DMS153 treated with DMSO at 0.1 percent for 48 hours (cell line): ENCODE data around the gene TPST2.
"Not testable (repeated sequence)": the region's sequence is repeated elsewhere in the genome, so short reads cannot be mapped to it uniquely, and the experiment has no call there.

Experiments used
- DNase-seq: peaks from one replicate; lab custom pipeline; 2025; ENCODE audit not compliant: unreplicated experiment; lab: John Stamatoyannopoulos, UW

The TPST2 gene

DNA sequence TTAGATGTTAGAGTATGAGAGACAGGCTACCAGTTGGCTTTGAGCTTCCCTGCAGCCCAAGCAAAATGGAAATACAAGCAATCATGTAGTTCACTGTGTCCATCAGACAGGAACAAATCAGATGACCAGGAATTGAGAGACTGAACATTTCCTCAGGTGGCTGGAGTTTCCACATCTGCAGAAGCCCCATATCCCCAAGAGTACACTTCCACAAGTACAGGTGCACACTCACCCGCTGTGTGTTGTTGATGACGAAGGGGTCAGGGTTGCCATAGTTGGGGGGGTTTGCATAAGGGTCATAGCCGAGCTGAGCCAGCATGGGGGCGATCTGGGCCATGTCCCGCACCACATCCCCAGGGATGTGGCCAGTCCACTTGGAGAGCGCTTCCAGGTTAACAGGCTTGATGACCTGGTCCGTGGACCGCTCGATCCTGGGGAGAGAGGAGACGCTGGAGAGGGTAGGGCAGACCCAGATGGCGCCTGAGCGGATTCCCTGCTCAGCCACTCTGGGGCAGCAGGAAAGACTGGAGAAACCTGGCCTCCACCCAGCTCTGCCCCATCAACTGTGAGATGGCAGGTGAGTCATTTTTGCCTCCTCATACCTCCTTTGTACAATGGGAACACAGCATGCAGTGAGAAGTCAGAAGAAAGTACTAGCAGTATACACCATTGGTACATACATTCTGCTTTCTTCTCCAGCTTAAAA lies 53.7 kb downstream of the TPST2 start:
- no peak for DNase-seq

DNA sequence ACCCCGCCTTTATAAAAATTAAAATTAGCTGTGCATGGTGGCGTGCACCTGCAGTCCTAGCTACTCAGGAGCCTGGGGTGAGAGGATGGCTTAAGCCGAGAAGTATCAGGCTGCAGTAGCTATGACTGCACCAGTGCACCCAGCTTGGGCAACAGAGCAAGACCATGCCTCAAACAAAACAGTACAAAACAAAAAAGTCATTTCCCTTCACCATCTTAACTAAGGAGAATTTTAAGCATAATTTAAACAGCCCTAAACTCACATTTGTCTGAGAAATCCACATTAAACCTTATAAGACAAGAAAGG lies 54.4 kb downstream of the TPST2 start:
- DNase-seq, result no peak

DNA sequence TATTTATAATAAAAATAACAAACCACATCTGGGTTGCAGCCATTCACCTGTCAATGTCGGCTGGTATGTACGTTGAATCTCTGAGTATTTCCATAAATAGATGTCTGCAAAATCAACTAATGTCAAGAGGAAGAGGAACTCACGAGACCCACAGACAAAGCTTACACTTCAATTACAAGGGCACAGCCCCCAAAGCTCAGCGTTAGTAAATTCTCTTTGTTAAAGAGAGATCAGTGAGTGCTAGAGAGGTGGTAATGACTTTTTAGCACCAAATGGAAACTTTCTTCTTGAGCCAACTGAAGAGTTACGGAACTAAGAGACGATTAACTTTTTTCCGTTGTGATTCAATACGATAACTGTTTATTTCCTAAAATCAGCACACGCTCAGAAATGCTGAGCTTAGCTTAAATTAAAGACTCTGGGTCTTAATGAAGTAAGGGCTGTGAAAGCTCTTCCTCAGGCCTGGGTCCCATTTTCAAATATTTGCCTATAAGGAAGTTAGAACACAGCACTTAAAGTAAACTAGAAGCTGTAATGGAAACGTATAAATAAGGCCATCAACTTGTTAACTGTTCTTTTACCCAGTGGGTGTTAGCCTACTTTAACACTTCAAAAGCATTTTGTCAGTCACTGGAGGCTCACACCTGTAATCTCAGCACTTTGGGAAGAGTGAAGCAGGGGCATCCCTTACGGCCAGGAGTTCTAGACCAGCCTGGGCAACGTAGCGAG lies 54.9 kb downstream of the TPST2 start:
- DNase-seq, result no peak

- DNase-seq, result no peak
Observed at GRCh38 chr22:26534171-26534855, 55.6 kb downstream of the TPST2 start.

DNA sequence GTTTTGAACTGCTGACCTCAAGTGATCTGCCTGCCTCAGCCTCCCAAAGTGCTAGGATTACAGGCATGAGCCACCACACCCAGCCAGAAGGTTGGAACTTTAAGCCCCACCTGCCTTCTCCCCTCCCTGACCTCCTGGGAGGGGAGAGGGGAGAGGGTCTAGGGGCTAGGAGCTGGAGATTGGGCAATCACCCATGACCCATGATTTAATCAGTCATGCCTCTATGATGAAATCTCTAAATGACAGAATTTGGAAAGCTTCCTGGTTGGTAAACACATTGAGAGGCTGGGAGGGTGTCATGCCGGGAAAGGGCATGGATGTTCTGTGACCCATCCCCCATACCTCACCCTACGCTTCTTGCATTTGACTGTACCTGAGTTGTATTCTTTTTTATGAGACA lies 60.6 kb downstream of the TPST2 start:
- peak; percentile 9 for DNase-seq

GRCh38 chr22:26528518-26528917 lies 61.4 kb downstream of the TPST2 start:
- not testable (repeated sequence) for DNase-seq

DNA sequence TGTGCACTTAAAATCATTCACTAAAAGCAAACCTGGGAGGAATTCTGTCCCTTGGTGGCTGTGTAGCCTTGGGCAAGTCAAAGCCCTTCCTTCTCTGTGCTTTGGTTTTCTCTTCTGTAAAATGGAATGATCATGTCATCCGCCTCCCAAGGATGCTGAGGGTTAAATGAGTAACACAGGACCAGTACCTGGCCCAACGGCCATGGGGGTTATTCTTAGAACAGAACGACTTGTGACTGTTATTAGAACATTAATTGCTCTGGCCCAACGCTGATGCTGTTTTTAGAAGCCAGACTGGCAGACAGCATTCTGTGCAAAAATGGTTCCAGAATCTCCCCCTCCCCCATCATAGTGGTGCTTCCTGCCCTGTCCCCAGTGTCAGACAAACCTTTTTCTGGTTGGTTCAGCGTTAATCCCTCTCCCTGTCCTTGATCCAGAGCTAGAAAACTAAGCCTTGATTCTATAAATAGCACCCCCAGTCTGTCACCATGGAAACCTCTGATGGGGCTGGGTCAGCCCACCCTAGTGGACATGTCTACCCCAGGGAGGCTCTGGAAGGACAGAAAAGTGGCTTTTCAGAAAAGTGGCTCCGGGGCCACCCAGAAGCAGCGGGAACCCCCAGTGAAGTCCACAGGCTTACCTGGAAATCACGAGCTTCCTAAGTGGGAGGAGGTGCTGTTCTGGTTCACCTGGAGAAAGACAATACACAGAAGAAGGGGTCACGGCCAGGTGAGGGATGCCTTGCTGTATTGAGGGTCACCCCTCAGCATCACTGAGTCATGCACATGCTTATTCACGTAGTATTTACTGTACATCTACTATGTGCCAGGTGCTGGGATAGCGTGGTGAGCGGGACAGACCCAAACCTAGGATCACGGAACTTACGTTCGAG lies 62.1 kb downstream of the TPST2 start:
- no peak for DNase-seq

GRCh38 chr22:26527167-26527566 lies 62.8 kb downstream of the TPST2 start:
- no peak for DNase-seq

GRCh38 chr22:26525946-26526564 lies 63.9 kb downstream of the TPST2 start:
- DNase-seq, result no peak

DNA sequence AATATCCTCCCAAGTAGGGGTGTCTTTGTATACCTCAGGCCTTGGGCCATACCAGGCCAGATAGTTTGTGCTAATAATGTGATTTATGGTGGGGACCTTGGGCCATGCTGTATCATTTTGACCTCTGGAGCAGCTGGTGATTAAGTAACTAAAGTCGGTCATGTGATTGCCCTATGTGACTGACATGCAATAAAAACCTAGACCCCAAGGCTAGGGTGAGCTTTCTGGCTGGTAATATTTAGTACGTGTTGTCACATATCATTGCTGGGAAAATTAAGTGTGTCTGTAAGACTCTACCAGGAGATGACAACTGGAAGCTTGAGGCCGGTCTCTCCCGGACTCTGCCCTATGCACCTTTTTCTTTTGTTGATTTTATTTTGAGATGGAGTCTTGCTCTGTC lies 65.1 kb downstream of the TPST2 start:
- DNase-seq, result no peak

- DNase-seq, result no peak
Observed at GRCh38 chr22:26522592-26522991, 67.3 kb downstream of the TPST2 start.

DNA sequence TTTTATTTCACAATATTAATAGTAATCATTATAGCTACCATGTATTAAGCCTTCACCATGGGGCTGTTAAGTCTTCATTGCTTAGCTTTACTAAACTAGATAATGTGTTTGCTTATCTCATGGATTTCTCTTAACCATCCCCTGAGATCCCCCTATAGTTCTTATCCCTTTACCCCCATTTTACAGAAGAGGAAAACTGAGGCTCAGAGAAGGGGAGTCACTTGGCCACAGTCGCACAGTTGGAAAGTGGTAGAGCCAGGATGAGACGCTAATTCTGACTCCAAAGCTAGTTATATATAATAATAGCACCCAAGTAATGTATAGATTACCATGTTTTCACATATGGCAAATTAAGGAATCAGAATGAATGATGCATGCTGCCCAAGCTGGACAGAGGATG lies 67.9 kb downstream of the TPST2 start:
- DNase-seq, result no peak

DNA sequence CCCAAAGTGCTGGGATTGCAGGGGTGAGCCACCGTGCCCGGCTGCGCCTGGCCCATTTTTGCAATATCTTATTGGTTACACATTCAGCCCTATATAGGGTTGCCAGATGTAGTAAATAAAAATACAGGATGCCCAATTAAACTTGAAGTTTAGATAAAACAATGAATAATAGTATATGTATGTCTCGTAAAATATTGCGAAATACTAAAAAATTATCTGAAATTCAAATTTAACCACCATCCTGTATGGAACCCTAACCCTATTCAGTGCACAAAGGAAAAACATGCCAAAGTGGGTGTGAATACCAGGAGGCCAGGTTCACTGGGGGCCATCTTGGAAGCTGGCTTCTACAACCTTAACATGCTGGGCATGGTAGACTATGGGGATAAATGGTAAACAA lies 72.5 kb downstream of the TPST2 start:
- no peak for DNase-seq

GRCh38 chr22:26516503-26516902 lies 73.4 kb downstream of the TPST2 start:
- DNase-seq, result no peak

DNA sequence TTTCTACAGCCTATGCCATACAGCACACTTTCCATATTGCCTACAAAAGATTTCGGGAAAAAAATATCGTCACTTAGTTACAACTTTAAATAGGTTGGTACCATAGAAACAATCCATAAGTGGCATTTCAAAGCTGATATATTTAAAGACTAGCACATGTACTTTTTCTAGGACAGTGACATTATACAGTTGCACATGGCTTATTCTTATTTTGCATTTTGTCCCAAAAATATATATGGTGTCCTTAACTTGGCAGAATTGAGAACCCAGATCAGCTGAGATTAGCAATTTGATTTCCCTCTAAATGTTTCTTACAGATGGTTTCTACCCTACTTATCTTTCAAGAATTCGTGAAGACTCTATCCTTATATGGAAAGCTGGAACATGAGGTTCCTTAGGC lies 74.0 kb downstream of the TPST2 start:
- no peak for DNase-seq

- DNase-seq, result no peak
Observed at GRCh38 chr22:26514419-26515161, 75.3 kb downstream of the TPST2 start.

GRCh38 chr22:26513838-26514237 lies 76.1 kb downstream of the TPST2 start:
- DNase-seq, result no peak

DNA sequence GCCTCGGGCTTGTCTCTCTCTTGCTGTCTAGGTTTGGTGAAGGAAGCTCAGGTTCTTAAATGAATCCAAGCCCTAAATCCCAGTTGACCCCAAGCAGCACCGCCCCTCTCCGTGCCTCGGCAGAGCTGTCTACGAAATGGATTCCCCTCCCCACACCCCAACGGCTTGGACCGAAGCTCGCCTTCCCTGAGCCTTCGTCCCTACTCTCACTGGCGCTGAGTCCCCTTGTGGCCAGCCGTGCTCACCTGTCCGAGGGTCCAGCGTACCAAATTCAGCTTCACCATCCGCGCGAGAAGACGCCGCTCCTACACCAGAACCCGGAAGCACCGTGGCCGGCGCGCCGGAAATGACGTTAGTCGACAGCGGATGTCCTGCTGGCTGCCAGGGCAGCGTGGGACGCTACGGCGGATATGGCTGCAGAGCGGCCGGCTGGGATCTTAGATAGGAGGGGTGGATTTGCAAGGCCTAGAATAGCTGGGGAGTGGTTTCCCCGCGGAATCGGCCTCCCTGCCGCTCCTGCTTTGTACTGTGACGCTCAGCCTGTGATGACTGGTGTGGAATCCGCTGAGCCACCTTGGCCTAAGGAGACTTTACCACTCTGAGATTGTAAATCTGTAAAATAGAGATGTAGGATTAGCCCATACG lies 77.7 kb downstream of the TPST2 start, which contains the start of gene TFIP11:
TSS of gene TFIP11 (minus strand) at position 325 of the 645 bp plus-strand sequence. CDS start 2,201 bp downstream, outside the sequence.
- peak; percentile 80 for DNase-seq

- DNase-seq, result no peak
Observed at GRCh38 chr22:26508148-26508547, 81.8 kb downstream of the TPST2 start.

GRCh38 chr22:26503758-26504157 lies 86.2 kb downstream of the TPST2 start:
- DNase-seq, result no peak
